Dermis blood vessel endothelial cell (primary cell): ENCODE measurements around the gene C11orf24. TPM values are rescaled to one million over a fixed set of nuclear protein-coding genes. Genes with fewer than 3 reads are reported as not detected.
"Not testable (repeated sequence)": the region's sequence is repeated elsewhere in the genome, so short reads cannot be mapped to it uniquely, and the experiment has no call there.

Source experiments
- DNase-seq: peaks from one replicate; pipeline ENCODE4 v3.0.0; 2010
- total RNA-seq: library from RNA; depleted of rRNA; stranded (reverse); fragments of >200 nt; gene quantifications from 2 replicates; pipeline ENCODE4 v1.2.3, GENCODE V29; 2014

C11orf24 gene
- total RNA-seq, 1 donor from 2014 or later, result 3.9 TPM

GRCh38 chr11:68298659-68299516, 27.1 kb upstream of the C11orf24 start:
- DNase-seq, result no peak

- peak; percentile 82 for DNase-seq
These were observed 26.3 kb upstream of the C11orf24 start for GRCh38 chr11:68297812-68298658.

- no peak for DNase-seq
These were observed 25.7 kb upstream of the C11orf24 start for GRCh38 chr11:68297494-68297811.

- no peak for DNase-seq
These were observed 25.2 kb upstream of the C11orf24 start for GRCh38 chr11:68297052-68297378.

- DNase-seq, result no peak
These were observed 24.7 kb upstream of the C11orf24 start for GRCh38 chr11:68296344-68297051.

GRCh38 chr11:68295940-68296339, 24.2 kb upstream of the C11orf24 start:
- no peak for DNase-seq

- DNase-seq, result no peak
These were observed 23.5 kb upstream of the C11orf24 start for GRCh38 chr11:68295271-68295670.

- DNase-seq, result no peak
These were observed 21.9 kb upstream of the C11orf24 start for GRCh38 chr11:68293708-68294107.

- DNase-seq, result no peak
These were observed 17.7 kb upstream of the C11orf24 start for GRCh38 chr11:68289456-68289855.

- no peak for DNase-seq
These were observed 15.6 kb upstream of the C11orf24 start for GRCh38 chr11:68287419-68287818.

- DNase-seq, result not testable (repeated sequence)
These were observed 12.8 kb upstream of the C11orf24 start for GRCh38 chr11:68284588-68284987.

- no peak for DNase-seq
These were observed 11.1 kb upstream of the C11orf24 start for GRCh38 chr11:68282861-68283230.

GRCh38 chr11:68282141-68282860, 10.5 kb upstream of the C11orf24 start:
- no peak for DNase-seq

GRCh38 chr11:68279676-68280075, 7.9 kb upstream of the C11orf24 start:
- no peak for DNase-seq

GRCh38 chr11:68276861-68277260, 5.1 kb upstream of the C11orf24 start:
- no peak for DNase-seq

GRCh38 chr11:68275721-68276507, 4.1 kb upstream of the C11orf24 start:
- DNase-seq, result no peak

GRCh38 chr11:68274306-68274705, 2.5 kb upstream of the C11orf24 start:
- no peak for DNase-seq

- DNase-seq, result no peak
These were observed 1.4 kb upstream of the C11orf24 start for GRCh38 chr11:68273026-68273738.

GRCh38 chr11:68271023-68271780, 571 bp downstream of the C11orf24 start:
- DNase-seq, result peak; percentile 84
